Endothelial cell of umbilical vein (primary cell): Measurements from ENCODE around the gene SLFNL1. TPM values are rescaled to one million over a fixed set of nuclear protein-coding genes. Genes with fewer than 3 reads are reported as not detected.
A peak's percentile ranks its signal among the peaks of the same experiment; 100 is the strongest.

Source experiments
- BruUV-seq: library from RNA; stranded (reverse); fragments of 400-500 nt; replicated peaks from 2 replicates; lab custom pipeline; 2021; lab: Mats Ljungman, UMichigan
- CTCF ChIA-PET: fragments of 300-600, 350-600 bp; sonication (Branson Sonifier 250); formaldehyde crosslinking; loops from one replicate; lab custom pipeline; 2021; ENCODE audit warnings: antibody characterized with exemption, inconsistent platforms; lab: Charles Lee
- POLR2A ChIA-PET: fragments of 300-600, 350-600 bp; sonication (Branson Sonifier 250); formaldehyde crosslinking; loops from one replicate; lab custom pipeline; 2021; ENCODE audit warnings: antibody characterized with exemption, inconsistent platforms; lab: Charles Lee
- DNase-seq: peaks from one replicate; pipeline ENCODE4 v3.0.0-alpha.2; 2011; ENCODE audit warnings: low read depth, low spot score
- FAIRE-seq: peaks from 2 replicates; lab custom pipeline; 2011; peaks lifted over from hg19 to GRCh38; lab: Jason Lieb, UNC
- H2AFZ ChIP-seq: 2 replicates; pipeline ENCODE4 v1.6.0; 2012; ENCODE audit warnings: low read depth, low read length, control low read depth, inconsistent platforms
- H3K27ac ChIP-seq: 2 replicates; pipeline ENCODE4 v1.5.1; 2011; ENCODE audit warnings: low read depth, mild to moderate bottlenecking, control low read depth, low read length, moderate library complexity; ENCODE audit not compliant: insufficient read depth
- H3K27me3 ChIP-seq, 2 experiments: 2 replicates each; pipeline versions ENCODE4 v1.6.0 to v1.6.1; 2011; ENCODE audit warnings: low read length in 2 of 2, mixed read lengths in 1 of 2; ENCODE audit not compliant: control insufficient read depth in 2 of 2, insufficient read depth in 2 of 2
- H3K36me3 ChIP-seq, 2 experiments: 2 replicates in 1 of 2; 3 replicates in 1 of 2; pipeline ENCODE4 v1.5.1; 2011; ENCODE audit warnings: low read length in 2 of 2, mild to moderate bottlenecking in 1 of 2, moderate library complexity in 1 of 2; ENCODE audit not compliant: control insufficient read depth in 2 of 2, insufficient read depth in 2 of 2; ENCODE audit errors: extremely low read depth in 1 of 2
- H3K4me1 ChIP-seq: 3 replicates; pipeline ENCODE4 v1.5.1; 2011; ENCODE audit warnings: mild to moderate bottlenecking, low read length; ENCODE audit not compliant: control insufficient read depth, insufficient read depth; ENCODE audit errors: extremely low read depth
- H3K4me2 ChIP-seq: 2 replicates; pipeline ENCODE4 v1.6.1; 2011; ENCODE audit warnings: low read length, control low read depth, mixed read lengths; ENCODE audit not compliant: insufficient read depth
- H3K4me3 ChIP-seq, 3 experiments: fragments of 200-600 bp in 1 of 3; sonication (generic), shearing (Covaris generic) in 1 of 3; replicated peaks in 1 of 3; 2 replicates each; pipeline ENCODE4 v1.5.1; 2011 to 2016; ENCODE audit warnings: control low read depth in 3 of 3, low read length in 3 of 3, mild to moderate bottlenecking in 2 of 3, inconsistent platforms in 1 of 3, low read depth in 1 of 3, moderate library complexity in 1 of 3; ENCODE audit not compliant: insufficient read depth in 1 of 3
- H3K79me2 ChIP-seq: 2 replicates; pipeline ENCODE4 v1.6.0; 2012; ENCODE audit warnings: low read length, inconsistent platforms; ENCODE audit not compliant: control insufficient read depth, insufficient read depth
- H3K9ac ChIP-seq: replicated peaks from 2 replicates; pipeline ENCODE3; 2011; ENCODE audit warnings: low read length, control low read depth; ENCODE audit not compliant: insufficient read depth; ENCODE audit errors: extremely low read depth
- H3K9me1 ChIP-seq: replicated peaks from 3 replicates; pipeline ENCODE4 v1.6.0; 2011; ENCODE audit warnings: mild to moderate bottlenecking, low read length; ENCODE audit not compliant: control insufficient read depth, insufficient read depth; ENCODE audit errors: extremely low read depth
- H3K9me3 ChIP-seq: replicated peaks from 2 replicates; pipeline ENCODE4 v1.5.1; 2012; ENCODE audit warnings: low read length, inconsistent platforms; ENCODE audit not compliant: control insufficient read depth, insufficient read depth
- H4K20me1 ChIP-seq: replicated peaks from 2 replicates; pipeline ENCODE3; 2011; ENCODE audit warnings: mild to moderate bottlenecking, low read length; ENCODE audit not compliant: control insufficient read depth, insufficient read depth; ENCODE audit errors: extremely low read depth
- EZH2 ChIP-seq: IDR thresholded peaks from 2 replicates; pipeline ENCODE4 v1.6.1; 2012; ENCODE audit warnings: borderline replicate concordance, low read depth, mild to moderate bottlenecking, moderate library complexity, low read length, inconsistent platforms; ENCODE audit not compliant: severe bottlenecking
- FOS ChIP-seq: IDR thresholded peaks from 2 replicates; pipeline ENCODE4 v1.6.1; 2011; ENCODE audit warnings: mild to moderate bottlenecking, low read length, moderate library complexity, borderline replicate concordance; ENCODE audit not compliant: insufficient read depth
- GATA2 ChIP-seq: IDR thresholded peaks from 2 replicates; pipeline ENCODE4 v1.7.0; 2011; ENCODE audit warnings: low read depth, mild to moderate bottlenecking, moderate library complexity, mixed read lengths, low read length; ENCODE audit not compliant: insufficient read length, insufficient read depth
- JUN ChIP-seq: IDR thresholded peaks from 2 replicates; pipeline ENCODE4 v1.6.1; 2011; ENCODE audit warnings: borderline replicate concordance, low read depth; ENCODE audit not compliant: insufficient read length, insufficient read depth
- MAX ChIP-seq: IDR thresholded peaks from 2 replicates; pipeline ENCODE4 v1.6.1; 2011; ENCODE audit not compliant: insufficient read depth, insufficient read length
- MYC ChIP-seq: IDR thresholded peaks from one replicate; pipeline ENCODE4 v1.6.1; 2011; ENCODE audit warnings: mild to moderate bottlenecking, low read depth, low read length
- POLR2A ChIP-seq: IDR thresholded peaks from 2 replicates; pipeline ENCODE4 v1.6.1; 2012; ENCODE audit warnings: low read depth, mild to moderate bottlenecking, control low read depth, low read length
- POLR2AphosphoS5 ChIP-seq: IDR thresholded peaks from 2 replicates; pipeline ENCODE4 v1.6.1; 2012; ENCODE audit warnings: low read depth, mild to moderate bottlenecking, control low read depth, low read length, moderate library complexity; ENCODE audit not compliant: insufficient read depth
- dilution Hi-C: fragments of 300-500 bp; cut with MboI; formaldehyde crosslinking; loops from one replicate; pipeline ENCODE4 v1.15.0; 2019; ENCODE audit warnings: low sequenced_read_pairs; ENCODE audit not compliant: extremely low pct_ligation_motif_present
- intact Hi-C: fragments of 100-400 bp; cut with micrococcal nuclease; formaldehyde crosslinking; loops from one replicate; pipeline ENCODE4 v1.10.0; 2022
- polyA plus RNA-seq, 4 experiments: library from polyadenylated mRNA; depleted of rRNA in 3 of 4; stranded (reverse) in 3 of 4; unstranded in 1 of 4; fragments of >200 nt; gene quantifications; 2 replicates each; pipeline versions ENCODE4 v1.2.1 to v1.2.3, GENCODE V29; 2011 to 2012; ENCODE audit warnings: missing spikeins in 1 of 4
- total RNA-seq: library from RNA; stranded (reverse); gene quantifications from 2 replicates; pipeline ENCODE4 v1.2.3, GENCODE V29; 2021

The SLFNL1 gene
- total and polyA plus RNA-seq, 2 donors (not counting 3 experiments of a cell fraction or from before 2014, with no cell fraction given) = 0.14 to 0.29 TPM

- H3K79me2 ChIP-seq = no peaks in the 10 kb centered on the region
- no TSS peak for BruUV-seq
- no peaks in the 10 kb centered on the region for H4K20me1 ChIP-seq
- H3K9me1 ChIP-seq = no peaks in the 10 kb centered on the region
- intact Hi-C loops = no loop called here
- DNase-seq (no peak), FAIRE-seq (no peak)
- H3K4me2 ChIP-seq = no peak overlapping the region
- ChIA-PET CTCF (interaction anchor here (4.4 kb wide), 1 partner anchor 16 kb away, joined by 19 read pairs; no protein-coding TSS in a partner anchor), POLR2A (no interaction called here)
- peaks cover 24% of the 10 kb centered on the region for H3K4me1 ChIP-seq
- H2AFZ ChIP-seq = no peak overlapping the region
- no peak overlapping the region for H3K9ac ChIP-seq
- no peaks in the 10 kb centered on the region for H3K27me3 ChIP-seq
- TF ChIP-seq MAX (no peak), JUN (no peak), POLR2AphosphoS5 (peak; percentile 31)
- no peak overlapping the region for H3K4me3 ChIP-seq
- dilution Hi-C loops = no loop called here
- peaks cover 0 to 14% of the 10 kb centered on the region in 2 experiments for H3K36me3 ChIP-seq
- H3K27ac ChIP-seq = no peak overlapping the region
- H3K9me3 ChIP-seq = no peaks in the 10 kb centered on the region
Observed at GRCh38 chr1:41019353-41019745, 2.2 kb downstream of the SLFNL1 start.

GRCh38 chr1:41018018-41018410 is 3.5 kb downstream of the SLFNL1 start:
- no peak overlapping the region for H3K27ac ChIP-seq
- no peaks in the 10 kb centered on the region for H3K9me1 ChIP-seq
- ChIA-PET CTCF (no interaction called here), POLR2A (no interaction called here)
- H3K9ac ChIP-seq = no peak overlapping the region
- H3K36me3 ChIP-seq = peaks cover 0 to 14% of the 10 kb centered on the region in 2 experiments
- H3K79me2 ChIP-seq = no peaks in the 10 kb centered on the region
- intact Hi-C loops = no loop called here
- H3K27me3 ChIP-seq = no peaks in the 10 kb centered on the region
- DNase-seq (no peak), FAIRE-seq (no peak)
- H3K9me3 ChIP-seq = no peaks in the 10 kb centered on the region
- H3K4me1 ChIP-seq = peaks cover 33% of the 10 kb centered on the region
- TF ChIP-seq GATA2 (no peak), MYC (no peak), EZH2 (no peak), POLR2A (no peak), FOS (no peak), MAX (no peak), JUN (no peak), POLR2AphosphoS5 (no peak)
- dilution Hi-C loops = no loop called here
- no TSS peak for BruUV-seq
- no peak overlapping the region for H3K4me3 ChIP-seq
- no peaks in the 10 kb centered on the region for H4K20me1 ChIP-seq
- no peak overlapping the region for H2AFZ ChIP-seq
- H3K4me2 ChIP-seq = no peak overlapping the region
